IPS DF 6.9 (cell line): Measurements from ENCODE around the gene KATNB1.

Experiments used
- DNase-seq: peaks from one replicate; pipeline ENCODE4 v3.0.0-alpha.2; 2013; ENCODE audit warnings: low read depth, low spot score
- H3K27ac ChIP-seq: one replicate; pipeline ENCODE4 v1.5.1; 2013; ENCODE audit warnings: low read length, control low read depth
- H3K27me3 ChIP-seq: 2 replicates; pipeline ENCODE4 v1.6.1; 2013; ENCODE audit warnings: mild to moderate bottlenecking, low read length; ENCODE audit not compliant: control insufficient read depth, insufficient read depth
- H3K36me3 ChIP-seq: 2 replicates; pipeline ENCODE4 v1.6.1; 2013; ENCODE audit warnings: low read length; ENCODE audit not compliant: control insufficient read depth, insufficient read depth
- H3K4me1 ChIP-seq: 2 replicates; pipeline ENCODE4 v1.6.1; 2013; ENCODE audit warnings: low read length; ENCODE audit not compliant: control insufficient read depth, insufficient read depth
- H3K4me3 ChIP-seq: 2 replicates; pipeline ENCODE4 v1.5.1; 2013; ENCODE audit warnings: mild to moderate bottlenecking, low read length
- H3K9me3 ChIP-seq: 2 replicates; pipeline ENCODE4 v1.6.1; 2013; ENCODE audit warnings: low read length, inconsistent platforms; ENCODE audit not compliant: control insufficient read depth, insufficient read depth
- WGBS: extraction: QIAGEN DNeasy Blood & Tissue Kit; methylation state at CpG from one replicate; pipeline ENCODE4 v1.1.7; 2013; ENCODE audit warnings: mixed read lengths, missing lambda C conversion rate; ENCODE audit not compliant: insufficient read length, insufficient coverage; 5-methylcytosine and 5-hydroxymethylcytosine counted together

The KATNB1 gene

GRCh38 chr16:57694231-57694724 lies 41.3 kb upstream of the KATNB1 start:
- Histone ChIP-seq H3K4me1 (peaks cover 4% of the 10 kb centered on the region), H3K27me3 (no peaks in the 10 kb centered on the region), H3K27ac (no peak overlapping the region), H3K4me3 (no peak overlapping the region), H3K36me3 (no peaks in the 10 kb centered on the region), H3K9me3 (no peaks in the 10 kb centered on the region)
- DNase-seq: no peak
- WGBS: no CpG with 5 or more reads among the region's 10 CpGs

- H3K36me3 ChIP-seq: no peaks in the 10 kb centered on the region
- no CpG with 5 or more reads among the region's 8 CpGs for WGBS
- no peak within 1 kb of the TSS for H3K4me3 ChIP-seq
- H3K9me3 ChIP-seq: no peaks in the 10 kb centered on the region
- H3K4me1 ChIP-seq: peaks cover 1% of the 10 kb centered on the region; the same call in 1 of the 2 replicates
- H3K27me3 ChIP-seq: no peaks in the 10 kb centered on the region
- H3K27ac ChIP-seq: no peak within 1 kb of the TSS
- DNase-seq: peak; percentile 57
Measured at GRCh38 chr16:57694725-57695679, 40.6 kb upstream of the KATNB1 start, which contains the start of gene DRC7. DRC7 (plus strand) TSS chr16:57694806; CDS start chr16:57697950, 3,144 bp downstream.

GRCh38 chr16:57695680-57696069 lies 39.9 kb upstream of the KATNB1 start:
- Histone ChIP-seq H3K4me3 (no peak overlapping the region), H3K27me3 (no peaks in the 10 kb centered on the region), H3K9me3 (no peaks in the 10 kb centered on the region), H3K27ac (no peak overlapping the region), H3K4me1 (peaks cover 1% of the 10 kb centered on the region; the same call in 1 of the 2 replicates), H3K36me3 (no peaks in the 10 kb centered on the region)
- WGBS: no CpG with 5 or more reads among the region's 5 CpGs
- DNase-seq: no peak

- H3K4me3 ChIP-seq: no peak overlapping the region
- no CpG with 5 or more reads among the region's 7 CpGs for WGBS
- peaks cover 1% of the 10 kb centered on the region; the same call in 1 of the 2 replicates for H3K4me1 ChIP-seq
- H3K9me3 ChIP-seq: no peaks in the 10 kb centered on the region
- no peaks in the 10 kb centered on the region for H3K36me3 ChIP-seq
- no peak overlapping the region for H3K27ac ChIP-seq
- no peak for DNase-seq
- H3K27me3 ChIP-seq: no peaks in the 10 kb centered on the region
Measured at GRCh38 chr16:57696240-57696639, 39.3 kb upstream of the KATNB1 start.

DNA sequence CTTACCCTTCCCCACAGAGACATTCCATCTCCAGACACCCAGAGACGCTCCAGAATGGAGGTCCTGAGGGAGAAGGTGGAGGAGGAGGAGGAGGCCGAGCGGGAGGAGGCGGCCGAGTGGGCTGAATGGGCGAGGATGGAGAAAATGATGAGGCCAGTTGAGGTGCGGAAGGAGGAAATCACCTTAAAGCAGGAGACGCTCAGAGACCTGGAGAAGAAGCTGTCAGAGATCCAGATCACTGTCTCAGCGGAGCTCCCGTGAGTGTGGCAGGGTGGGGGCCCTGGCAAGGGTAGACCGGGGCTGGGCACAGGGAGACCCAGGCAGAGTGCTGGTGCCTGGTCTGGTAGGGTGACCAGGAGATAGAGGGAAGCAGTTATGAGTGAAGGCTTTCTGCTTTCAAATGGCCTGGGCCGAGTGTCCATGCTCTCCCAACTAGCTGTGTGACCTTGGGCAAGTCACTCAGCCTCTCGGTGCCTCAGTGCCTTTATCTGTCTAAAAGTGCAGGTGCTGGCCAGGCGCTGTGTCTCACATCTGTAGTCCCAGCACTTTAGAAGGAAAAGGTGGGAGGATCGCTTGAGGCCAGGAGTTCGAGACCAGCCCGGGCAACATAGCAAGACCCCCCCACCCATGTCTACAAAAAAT lies 37.6 kb upstream of the KATNB1 start:
- no peaks in the 10 kb centered on the region for H3K36me3 ChIP-seq
- H3K4me3 ChIP-seq: no peak overlapping the region
- WGBS: no CpG with 5 or more reads among the region's 17 CpGs
- H3K4me1 ChIP-seq: peaks cover 1% of the 10 kb centered on the region; the same call in 1 of the 2 replicates
- no peak overlapping the region for H3K27ac ChIP-seq
- no peaks in the 10 kb centered on the region for H3K27me3 ChIP-seq
- DNase-seq: no peak
- H3K9me3 ChIP-seq: no peaks in the 10 kb centered on the region

GRCh38 chr16:57698812-57699405 lies 36.7 kb upstream of the KATNB1 start:
- no peaks in the 10 kb centered on the region for H3K36me3 ChIP-seq
- DNase-seq: no peak
- no peaks in the 10 kb centered on the region for H3K9me3 ChIP-seq
- H3K4me1 ChIP-seq: peaks cover 1% of the 10 kb centered on the region; the same call in 1 of the 2 replicates
- no CpG with 5 or more reads among the region's 16 CpGs for WGBS
- no peak overlapping the region for H3K4me3 ChIP-seq
- H3K27me3 ChIP-seq: no peaks in the 10 kb centered on the region
- H3K27ac ChIP-seq: no peak overlapping the region

DNA sequence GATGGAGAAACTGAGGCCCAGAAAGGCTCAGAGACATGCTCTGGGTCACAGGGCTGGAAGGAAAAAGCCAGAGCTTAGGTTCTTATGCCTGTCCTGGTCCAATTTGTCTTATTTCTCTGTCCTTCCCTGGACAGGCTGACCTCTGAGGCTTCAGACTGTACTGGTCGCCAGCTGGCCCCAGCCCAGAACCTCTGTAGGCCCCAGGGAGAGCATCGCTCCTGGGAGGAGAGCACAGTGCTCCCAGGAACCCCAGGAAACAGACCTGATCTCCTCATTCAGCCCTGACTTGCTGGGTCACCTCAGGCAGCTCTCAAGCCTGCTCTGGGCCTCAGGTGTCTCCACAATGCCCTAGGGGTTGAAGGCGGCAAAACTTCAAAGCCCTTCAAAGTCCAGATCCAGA lies 36.1 kb upstream of the KATNB1 start:
- H3K27me3 ChIP-seq: no peaks in the 10 kb centered on the region
- H3K36me3 ChIP-seq: no peaks in the 10 kb centered on the region
- H3K9me3 ChIP-seq: no peaks in the 10 kb centered on the region
- H3K27ac ChIP-seq: no peak overlapping the region
- no peak overlapping the region for H3K4me3 ChIP-seq
- no CpG with 5 or more reads among the region's 3 CpGs for WGBS
- DNase-seq: no peak
- H3K4me1 ChIP-seq: peaks cover 1% of the 10 kb centered on the region; the same call in 1 of the 2 replicates

- no CpG with 5 or more reads among the region's 7 CpGs for WGBS
- no peaks in the 10 kb centered on the region for H3K36me3 ChIP-seq
- H3K9me3 ChIP-seq: no peaks in the 10 kb centered on the region
- no peaks in the 10 kb centered on the region for H3K4me1 ChIP-seq
- H3K27me3 ChIP-seq: no peaks in the 10 kb centered on the region
- no peak for DNase-seq
- H3K27ac ChIP-seq: no peak overlapping the region
- H3K4me3 ChIP-seq: no peak overlapping the region
Measured at GRCh38 chr16:57699899-57700298, 35.7 kb upstream of the KATNB1 start.

DNA sequence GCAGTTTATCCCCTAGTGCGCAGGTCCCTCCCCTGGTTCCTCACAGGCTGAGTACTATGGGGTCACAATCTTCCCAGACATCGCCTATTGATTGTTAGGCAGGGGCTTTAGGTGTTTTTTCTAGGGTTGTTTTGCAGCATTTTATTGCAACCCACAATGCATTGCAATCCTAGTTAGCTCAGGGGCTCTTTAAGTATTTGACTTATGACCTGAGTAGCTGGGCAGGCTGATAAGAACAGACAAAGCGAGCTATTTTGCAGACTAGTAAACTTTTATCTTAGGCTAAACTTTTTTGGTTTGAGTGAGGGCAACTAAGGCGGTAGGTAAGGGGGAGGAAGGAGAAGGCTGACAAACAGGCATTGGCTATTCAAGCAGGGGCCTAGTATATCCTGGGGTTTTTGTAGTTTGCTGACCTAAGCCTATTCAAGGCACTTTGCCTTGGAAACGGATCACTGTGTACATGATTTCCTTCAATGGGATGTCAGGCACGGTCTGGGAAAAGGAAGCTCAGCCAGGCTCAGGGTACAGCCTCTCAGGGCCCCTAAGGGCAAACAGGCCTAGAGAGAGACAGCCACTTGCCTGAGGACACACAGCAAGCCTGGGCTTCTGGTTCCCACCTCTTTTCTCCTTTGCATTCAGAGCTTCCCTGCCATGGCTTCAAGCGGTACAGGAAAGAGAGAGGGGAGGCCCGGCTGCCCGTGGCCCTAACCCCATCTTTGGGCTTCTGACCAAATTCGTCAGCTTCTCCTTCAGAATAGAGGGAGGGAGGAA lies 34.6 kb upstream of the KATNB1 start:
- Histone ChIP-seq H3K4me1 (no peaks in the 10 kb centered on the region), H3K27me3 (no peaks in the 10 kb centered on the region), H3K36me3 (no peaks in the 10 kb centered on the region), H3K4me3 (no peak overlapping the region), H3K27ac (no peak overlapping the region), H3K9me3 (no peaks in the 10 kb centered on the region)
- DNase-seq: no peak
- no CpG with 5 or more reads among the region's 10 CpGs for WGBS
